PFSK-1 (cell line): Measurements from ENCODE around the gene PTPRN2.

Experiments
- FOXP2 ChIP-seq: optimal IDR thresholded peaks from 2 replicates; pipeline ENCODE3; 2011; ENCODE audit warnings: borderline replicate concordance, control low read depth, inconsistent platforms; ENCODE audit not compliant: insufficient read depth; ENCODE audit errors: extremely low read length, extremely low read depth
- POLR2AphosphoS5 ChIP-seq: IDR thresholded peaks from 2 replicates; pipeline ENCODE4 v1.6.1; 2012; ENCODE audit warnings: low read depth, mild to moderate bottlenecking, control low read depth, low read length, moderate library complexity
- REST ChIP-seq, 2 experiments: IDR thresholded peaks; 2 replicates each; pipeline versions ENCODE4 v1.6.1 to v1.8.0; 2011 to 2012; ENCODE audit warnings: low read depth in 2 of 2, low read length in 2 of 2, control low read depth in 1 of 2, inconsistent platforms in 1 of 2, mild to moderate bottlenecking in 1 of 2, moderate library complexity in 1 of 2; ENCODE audit not compliant: insufficient read depth in 1 of 2
- SIN3A ChIP-seq: IDR thresholded peaks from 2 replicates; pipeline ENCODE4 v1.6.1; 2012; ENCODE audit warnings: mild to moderate bottlenecking, low read length, moderate library complexity, borderline replicate concordance; ENCODE audit not compliant: insufficient read depth
- TAF1 ChIP-seq: IDR thresholded peaks from 2 replicates; pipeline ENCODE4 v1.6.1; 2012; ENCODE audit warnings: low read length, control low read depth, borderline replicate concordance; ENCODE audit not compliant: insufficient read depth

PTPRN2 gene

GRCh38 chr7:157979636-157980340, 607.8 kb downstream of the PTPRN2 start:
- TF ChIP-seq POLR2AphosphoS5 (no peak), SIN3A (no peak), TAF1 (no peak), REST (IDR thresholded peaks at IDR 0.05; ENCODE audit: insufficient read depth in 1 of 2, low read depth in 2 of 2, low read length in 2 of 2) (no peak), FOXP2 (no peak)

- TF ChIP-seq TAF1: no peak
- TF ChIP-seq SIN3A: no peak
- TF ChIP-seq FOXP2: no peak
- TF ChIP-seq POLR2AphosphoS5: no peak
- TF ChIP-seq REST (IDR thresholded peaks at IDR 0.05; ENCODE audit: insufficient read depth in 1 of 2, low read depth in 2 of 2, low read length in 2 of 2): no peak
These were observed 608.9 kb downstream of the PTPRN2 start for GRCh38 chr7:157978766-157979165.

GRCh38 chr7:157977717-157978496, 609.7 kb downstream of the PTPRN2 start:
- TF ChIP-seq POLR2AphosphoS5 (no peak), REST (IDR thresholded peaks at IDR 0.05; ENCODE audit: insufficient read depth in 1 of 2, low read depth in 2 of 2, low read length in 2 of 2) (no peak), FOXP2 (no peak), TAF1 (no peak), SIN3A (no peak)

- TF ChIP-seq POLR2AphosphoS5 (no peak), FOXP2 (no peak), REST (IDR thresholded peaks at IDR 0.05; ENCODE audit: insufficient read depth in 1 of 2, low read depth in 2 of 2, low read length in 2 of 2) (no peak), SIN3A (no peak), TAF1 (no peak)
These were observed 610.3 kb downstream of the PTPRN2 start for GRCh38 chr7:157977306-157977705.
